Ovary (tissue), 3 donors: ENCODE measurements around the gene RNU1-4.
"Not testable (repeated sequence)": the region's sequence is repeated elsewhere in the genome, so short reads cannot be mapped to it uniquely, and the experiment has no call there.

Experiments
- CTCF ChIP-seq, 3 donors: fragments of 450-650 bp in 2 of 3; fragments of 200-600 bp in 1 of 3; IDR thresholded peaks; one replicate each; pipeline versions ENCODE4 v1.5.1 to v1.8.0; 2016 to 2022; ENCODE audit warnings: antibody characterized with exemption in 3 of 3, mild to moderate bottlenecking in 1 of 3
- POLR2A ChIP-seq: fragments of 450-650 bp; IDR thresholded peaks from one replicate; pipeline ENCODE4 v1.6.1; 2017; ENCODE audit warnings: antibody characterized with exemption, mild to moderate bottlenecking, moderate library complexity
- donor health status: DM: no; HTN: no; CAD: no.

- TF ChIP-seq POLR2A; CTCF (IDR thresholded peaks at IDR 0.05): not testable (repeated sequence)
Observed at GRCh38 chr1:16759650-16760455, 19.5 kb downstream of the RNU1-4 start.
